B cell (primary cell): Measurements from ENCODE around the gene ZSCAN9. TPM values are rescaled to one million over a fixed set of nuclear protein-coding genes. Genes with fewer than 3 reads are reported as not detected.
A peak's percentile ranks its signal among the peaks of the same experiment; 100 is the strongest.

ENCODE experiments used
- ATAC-seq: fragments of 200-7000 bp; cut with Tn5 transposase; one replicate; pipeline ENCODE4 v1.10.0; 2021; ENCODE audit warnings: low read depth, mild to moderate bottlenecking, moderate number of reproducible peaks, moderate library complexity
- CTCF ChIA-PET: fragments of 350-600 bp; sonication (Branson Sonifier 250); formaldehyde crosslinking; loops from one replicate; lab custom pipeline; 2021; ENCODE audit warnings: antibody characterized with exemption, inconsistent platforms; lab: Charles Lee
- POLR2A ChIA-PET: fragments of 350-600 bp; sonication (Branson Sonifier 250); formaldehyde crosslinking; loops from one replicate; lab custom pipeline; 2021; ENCODE audit warnings: antibody characterized with exemption; lab: Charles Lee
- DNase-seq: peaks from one replicate; pipeline ENCODE4 v3.0.0; 2013
- H2AFZ ChIP-seq: 2 replicates; pipeline ENCODE4 v1.6.1; 2012; ENCODE audit warnings: mild to moderate bottlenecking, low read depth, low read length; ENCODE audit not compliant: insufficient read depth, poor library complexity, severe bottlenecking
- H3K27ac ChIP-seq, 2 donors: 1 replicate in 1 of 2; 2 replicates in 1 of 2; pipeline ENCODE4 v1.5.1; 2012 to 2013; ENCODE audit warnings: low read length in 2 of 2, mild to moderate bottlenecking in 2 of 2, moderate library complexity in 1 of 2
- H3K27me3 ChIP-seq, 4 experiments: fragments of 200-600 bp in 1 of 4; sonication (generic) in 1 of 4; replicated peaks in 1 of 4; 1 replicate in 2 of 4; 2 replicates in 2 of 4; pipeline versions ENCODE4 v1.6.1 to v1.7.0; 2013 to 2016; ENCODE audit warnings: low read length in 3 of 4, mild to moderate bottlenecking in 2 of 4, mixed read lengths in 1 of 4, moderate library complexity in 1 of 4; ENCODE audit not compliant: insufficient read depth in 4 of 4, control insufficient read depth in 3 of 4; ENCODE audit errors: control extremely low read depth in 1 of 4
- H3K36me3 ChIP-seq, 2 experiments: replicated peaks in 1 of 2; 1 replicate in 1 of 2; 2 replicates in 1 of 2; pipeline versions ENCODE4 v1.6.1 to v1.7.1; 2013; ENCODE audit warnings: low read length in 1 of 2; ENCODE audit not compliant: insufficient read depth in 2 of 2, control insufficient read depth in 1 of 2; ENCODE audit errors: control extremely low read depth in 1 of 2, extremely low read depth in 1 of 2
- H3K4me1 ChIP-seq, 2 donors: fragments of 200-600 bp in 1 of 2; sonication (generic) in 1 of 2; 1 replicate in 1 of 2; 2 replicates in 1 of 2; pipeline versions ENCODE4 v1.5.1 to v1.6.1; 2013 to 2017; ENCODE audit warnings: low read length in 2 of 2; ENCODE audit not compliant: control insufficient read depth in 2 of 2, insufficient read depth in 2 of 2
- H3K4me2 ChIP-seq: replicated peaks from 2 replicates; pipeline ENCODE3; 2012; ENCODE audit warnings: mild to moderate bottlenecking, low read depth, low read length; ENCODE audit not compliant: poor library complexity, severe bottlenecking
- H3K4me3 ChIP-seq, 5 experiments: fragments of 200-600 bp in 1 of 5; sonication (generic) in 1 of 5; 1 replicate in 3 of 5; 2 replicates in 2 of 5; pipeline versions ENCODE4 v1.5.1 to v1.7.0; 2011 to 2016; ENCODE audit warnings: low read length in 4 of 5, mild to moderate bottlenecking in 4 of 5, low read depth in 2 of 5, control low read depth in 1 of 5, moderate library complexity in 1 of 5; ENCODE audit not compliant: insufficient read depth in 1 of 5; ENCODE audit errors: control extremely low read depth in 1 of 5, extremely low read depth in 1 of 5
- H3K79me2 ChIP-seq: fragments of 200-600 bp; sonication (generic); one replicate; pipeline ENCODE4 v1.6.0; 2016; ENCODE audit warnings: low read length; ENCODE audit not compliant: control insufficient read depth, insufficient read depth
- H3K9ac ChIP-seq: fragments of 200-600 bp; sonication (generic); 2 replicates; pipeline ENCODE4 v1.6.1; 2017; ENCODE audit warnings: mild to moderate bottlenecking, low read length, moderate library complexity
- H3K9me3 ChIP-seq, 3 donors: one replicate each; pipeline versions ENCODE4 v1.6.1 to v1.7.1; 2013; ENCODE audit warnings: low read length in 2 of 3; ENCODE audit not compliant: control insufficient read depth in 2 of 3, insufficient read depth in 1 of 3; ENCODE audit errors: control extremely low read depth in 1 of 3
- H4K20me1 ChIP-seq: 2 replicates; pipeline ENCODE4 v1.6.0; 2012; ENCODE audit warnings: mild to moderate bottlenecking, low read length; ENCODE audit not compliant: insufficient read depth, control insufficient read depth, poor library complexity, severe bottlenecking
- H3K27ac Mint-ChIP-seq: one replicate; pipeline ENCODE4 v1.8.0; 2021; ENCODE audit warnings: mixed read lengths
- H3K27me3 Mint-ChIP-seq: one replicate; pipeline ENCODE4 v1.8.0; 2021; ENCODE audit warnings: mixed read lengths
- H3K4me1 Mint-ChIP-seq: one replicate; pipeline ENCODE4 v1.8.0; 2021; ENCODE audit warnings: mixed read lengths
- H3K4me3 Mint-ChIP-seq: one replicate; pipeline ENCODE4 v1.8.0; 2021; ENCODE audit warnings: mixed read lengths
- H3K9me3 Mint-ChIP-seq: one replicate; pipeline ENCODE4 v1.8.0; 2022; ENCODE audit warnings: mixed read lengths; ENCODE audit not compliant: insufficient read depth
- CTCF ChIP-seq: fragments of 200-600 bp; IDR thresholded peaks from one replicate; pipeline ENCODE4 v1.8.0; 2022; ENCODE audit warnings: antibody characterized with exemption, mild to moderate bottlenecking
- EZH2 ChIP-seq: IDR thresholded peaks from 2 replicates; pipeline ENCODE4 v1.6.1; 2012; ENCODE audit warnings: borderline replicate concordance, low read depth, mild to moderate bottlenecking, moderate library complexity, low read length; ENCODE audit not compliant: insufficient read depth, poor library complexity, severe bottlenecking
- WGBS: methylation state at CpG from one replicate; pipeline ENCODE4 v1.1.5; 2013; ENCODE audit warnings: missing lambda C conversion rate; ENCODE audit not compliant: insufficient coverage; 5-methylcytosine and 5-hydroxymethylcytosine counted together
- intact Hi-C: fragments of 100-400 bp; cut with micrococcal nuclease; formaldehyde crosslinking; loops from one replicate; pipeline ENCODE4 v1.10.0; 2022
- polyA plus RNA-seq: library from polyadenylated mRNA; depleted of rRNA; stranded (reverse); fragments of >200 nt; gene quantifications from 2 replicates; pipeline ENCODE4 v1.2.3, GENCODE V29; 2012
- total RNA-seq, 2 donors: library from RNA; stranded (reverse); fragments of 120-200 nt in 1 of 2; gene quantifications; 1 replicate in 1 of 2; 2 replicates in 1 of 2; pipeline versions ENCODE4 v1.2.3 to v1.2.4, GENCODE V29; 2013 to 2022

The ZSCAN9 gene
- total and polyA plus RNA-seq, 2 donors (not counting 1 experiment from before 2014, with no cell fraction given): 14.7 to 29.8 TPM

- Mint-ChIP-seq H3K27ac (no peak overlapping the region), H3K9me3 (no peaks in the 10 kb centered on the region), H3K27me3 (peaks cover 3% of the 10 kb centered on the region), H3K4me3 (no peak overlapping the region), H3K4me1 (peaks cover 29% of the 10 kb centered on the region)
- POLR2A ChIA-PET: no interaction called here
- DNase-seq (peak; percentile 27), ATAC-seq (no peak)
- Histone ChIP-seq H3K36me3 (no peaks in the 10 kb centered on the region), H3K9me3 (peaks cover 0 to 12% (median under 1%) of the 10 kb centered on the region in 3 donors), H3K27ac (no peak overlapping the region), H3K4me2 (no peak overlapping the region), H2AFZ (no peak overlapping the region), H3K4me1 (peaks cover 14 to 28% of the 10 kb centered on the region in 2 donors), H4K20me1 (no peaks in the 10 kb centered on the region), H3K27me3 (peaks cover 0 to 3% (median 2%) of the 10 kb centered on the region in 4 experiments), H3K9ac (no peak overlapping the region), H3K79me2 (peaks cover 17% of the 10 kb centered on the region), H3K4me3 (no peak overlapping the region)
- CTCF ChIA-PET: interaction anchor here (1.1 kb wide), 1 partner anchor 12 kb away, joined by 3 read pairs; no protein-coding TSS in a partner anchor
- no peak for TF ChIP-seq CTCF
- TF ChIP-seq EZH2: no peak
- 100% methylated on average over 1 of the region's 1 CpG for WGBS
- intact Hi-C loops: no loop called here
These were observed 29.0 kb downstream of the ZSCAN9 start for GRCh38 chr6:28254121-28254519.

GRCh38 chr6:28257042-28257441, 32.0 kb downstream of the ZSCAN9 start:
- H3K27ac Mint-ChIP-seq: no peak overlapping the region
- ChIA-PET POLR2A (no interaction called here), CTCF (no interaction called here)
- peaks cover 10% of the 10 kb centered on the region for H3K79me2 ChIP-seq
- H3K27me3 Mint-ChIP-seq: peaks cover 3% of the 10 kb centered on the region
- ATAC-seq (no peak), DNase-seq (no peak)
- no peak overlapping the region for H3K9ac ChIP-seq
- peaks cover 0 to 18% (median 6%) of the 10 kb centered on the region in 3 donors for H3K9me3 ChIP-seq
- no peak for TF ChIP-seq CTCF
- no peak for TF ChIP-seq EZH2
- peaks cover 0 to 6% (median 2%) of the 10 kb centered on the region in 4 experiments for H3K27me3 ChIP-seq
- H3K36me3 ChIP-seq: no peaks in the 10 kb centered on the region
- no peaks in the 10 kb centered on the region for H4K20me1 ChIP-seq
- H2AFZ ChIP-seq: no peak overlapping the region
- intact Hi-C loops: no loop called here
- H3K4me3 ChIP-seq: no peak overlapping the region
- H3K4me1 Mint-ChIP-seq: peaks cover 15% of the 10 kb centered on the region
- H3K4me3 Mint-ChIP-seq: no peak overlapping the region
- H3K4me1 ChIP-seq: peaks cover 7 to 20% of the 10 kb centered on the region in 2 donors
- H3K9me3 Mint-ChIP-seq: no peaks in the 10 kb centered on the region
- H3K4me2 ChIP-seq: no peak overlapping the region
- H3K27ac ChIP-seq: no peak overlapping the region
- WGBS: no CpG with 5 or more reads among the region's 1 CpG
